ENCODE data around the gene PAEP.

GRCh38 chr9:135525241-135526088, 36.1 kb upstream of the PAEP start:
- TF ChIP-seq, protein P1, sequence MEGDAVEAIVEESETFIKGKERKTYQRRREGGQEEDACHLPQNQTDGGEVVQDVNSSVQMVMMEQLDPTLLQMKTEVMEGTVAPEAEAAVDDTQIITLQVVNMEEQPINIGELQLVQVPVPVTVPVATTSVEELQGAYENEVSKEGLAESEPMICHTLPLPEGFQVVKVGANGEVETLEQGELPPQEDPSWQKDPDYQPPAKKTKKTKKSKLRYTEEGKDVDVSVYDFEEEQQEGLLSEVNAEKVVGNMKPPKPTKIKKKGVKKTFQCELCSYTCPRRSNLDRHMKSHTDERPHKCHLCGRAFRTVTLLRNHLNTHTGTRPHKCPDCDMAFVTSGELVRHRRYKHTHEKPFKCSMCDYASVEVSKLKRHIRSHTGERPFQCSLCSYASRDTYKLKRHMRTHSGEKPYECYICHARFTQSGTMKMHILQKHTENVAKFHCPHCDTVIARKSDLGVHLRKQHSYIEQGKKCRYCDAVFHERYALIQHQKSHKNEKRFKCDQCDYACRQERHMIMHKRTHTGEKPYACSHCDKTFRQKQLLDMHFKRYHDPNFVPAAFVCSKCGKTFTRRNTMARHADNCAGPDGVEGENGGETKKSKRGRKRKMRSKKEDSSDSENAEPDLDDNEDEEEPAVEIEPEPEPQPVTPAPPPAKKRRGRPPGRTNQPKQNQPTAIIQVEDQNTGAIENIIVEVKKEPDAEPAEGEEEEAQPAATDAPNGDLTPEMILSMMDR (IDR thresholded peaks at IDR 0.05; ENCODE audit: insufficient read depth, low read length, poor library complexity, severe bottlenecking): no peak
- no peak for TF ChIP-seq EZH2phosphoT487 (conservative IDR thresholded peaks at IDR 0.05; ENCODE audit: low read length)

All from SU-DHL-6 (cell line).